ENCODE data around the gene CYTH4. TPM values are rescaled to one million over a fixed set of nuclear protein-coding genes. Genes with fewer than 3 reads are reported as not detected.
"Not testable (repeated sequence)": the region's sequence is repeated elsewhere in the genome, so short reads cannot be mapped to it uniquely, and the experiment has no call there.

The CYTH4 gene
- total RNA-seq, 4 donors from 2014 or later, result 3.8 to 12.2 (median 5.9) TPM

DNA sequence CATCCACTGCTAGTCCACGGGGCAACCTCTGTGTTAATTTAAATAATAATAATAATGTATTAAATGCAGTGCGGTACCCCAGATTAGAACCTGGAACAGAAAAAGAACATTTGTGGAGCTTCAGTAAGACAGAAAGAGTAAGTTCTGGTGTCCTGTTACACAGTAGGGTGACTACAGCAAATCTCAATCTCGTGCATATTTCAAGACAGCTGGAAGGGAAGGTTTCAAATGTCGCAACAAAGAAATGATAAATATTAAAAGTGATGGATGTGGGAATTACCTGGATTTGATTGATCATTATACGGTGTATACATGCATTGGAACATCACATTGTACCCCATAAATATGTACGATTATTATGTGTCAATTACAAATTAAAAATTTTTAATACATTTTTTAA lies 36.6 kb upstream of the CYTH4 start:
- Histone ChIP-seq H3K9me3 (no peaks in the 10 kb centered on the region), H3K27ac (no peak overlapping the region), H3K4me3 (no peak overlapping the region), H3K36me3 (no peaks in the 10 kb centered on the region), H3K4me1 (no peaks in the 10 kb centered on the region), H3K27me3 (no peaks in the 10 kb centered on the region)
- TF ChIP-seq, protein P1, sequence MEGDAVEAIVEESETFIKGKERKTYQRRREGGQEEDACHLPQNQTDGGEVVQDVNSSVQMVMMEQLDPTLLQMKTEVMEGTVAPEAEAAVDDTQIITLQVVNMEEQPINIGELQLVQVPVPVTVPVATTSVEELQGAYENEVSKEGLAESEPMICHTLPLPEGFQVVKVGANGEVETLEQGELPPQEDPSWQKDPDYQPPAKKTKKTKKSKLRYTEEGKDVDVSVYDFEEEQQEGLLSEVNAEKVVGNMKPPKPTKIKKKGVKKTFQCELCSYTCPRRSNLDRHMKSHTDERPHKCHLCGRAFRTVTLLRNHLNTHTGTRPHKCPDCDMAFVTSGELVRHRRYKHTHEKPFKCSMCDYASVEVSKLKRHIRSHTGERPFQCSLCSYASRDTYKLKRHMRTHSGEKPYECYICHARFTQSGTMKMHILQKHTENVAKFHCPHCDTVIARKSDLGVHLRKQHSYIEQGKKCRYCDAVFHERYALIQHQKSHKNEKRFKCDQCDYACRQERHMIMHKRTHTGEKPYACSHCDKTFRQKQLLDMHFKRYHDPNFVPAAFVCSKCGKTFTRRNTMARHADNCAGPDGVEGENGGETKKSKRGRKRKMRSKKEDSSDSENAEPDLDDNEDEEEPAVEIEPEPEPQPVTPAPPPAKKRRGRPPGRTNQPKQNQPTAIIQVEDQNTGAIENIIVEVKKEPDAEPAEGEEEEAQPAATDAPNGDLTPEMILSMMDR (IDR thresholded peaks at IDR 0.05), result no peak
- no peak for TF ChIP-seq POLR2A (IDR thresholded peaks at IDR 0.05)
- DNase-seq, result no peak
- intact Hi-C loops (cut with DNase I; ENCODE audit: low total_unique reads), result no loop called here

DNA sequence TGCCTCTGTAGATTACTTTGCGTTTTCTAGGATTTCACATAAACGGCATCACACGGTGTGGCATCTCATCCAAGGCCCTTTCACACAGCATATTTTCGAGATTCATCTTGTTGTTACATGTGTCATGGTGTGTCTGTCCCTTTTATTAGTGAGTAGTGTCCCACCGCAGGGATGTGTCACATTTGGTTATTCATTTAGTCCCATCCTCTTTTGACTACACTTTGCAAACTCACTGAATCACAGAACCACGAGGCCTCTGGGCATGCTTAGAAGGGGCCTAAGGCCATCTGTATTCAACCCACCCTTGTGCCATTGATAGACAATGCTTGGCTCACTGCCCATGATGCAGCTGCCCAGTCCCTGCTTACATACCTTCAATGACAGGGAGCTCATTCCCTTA lies 34.1 kb upstream of the CYTH4 start:
- no peak for DNase-seq
- TF ChIP-seq, protein P1 (IDR thresholded peaks at IDR 0.05), result no peak
- TF ChIP-seq POLR2A (IDR thresholded peaks at IDR 0.05), result no peak
- Histone ChIP-seq H3K4me3 (no peak overlapping the region), H3K27me3 (no peaks in the 10 kb centered on the region), H3K36me3 (no peaks in the 10 kb centered on the region), H3K4me1 (no peaks in the 10 kb centered on the region), H3K27ac (no peak overlapping the region), H3K9me3 (no peaks in the 10 kb centered on the region)
- intact Hi-C loops (cut with DNase I; ENCODE audit: low total_unique reads), result no loop called here

DNA sequence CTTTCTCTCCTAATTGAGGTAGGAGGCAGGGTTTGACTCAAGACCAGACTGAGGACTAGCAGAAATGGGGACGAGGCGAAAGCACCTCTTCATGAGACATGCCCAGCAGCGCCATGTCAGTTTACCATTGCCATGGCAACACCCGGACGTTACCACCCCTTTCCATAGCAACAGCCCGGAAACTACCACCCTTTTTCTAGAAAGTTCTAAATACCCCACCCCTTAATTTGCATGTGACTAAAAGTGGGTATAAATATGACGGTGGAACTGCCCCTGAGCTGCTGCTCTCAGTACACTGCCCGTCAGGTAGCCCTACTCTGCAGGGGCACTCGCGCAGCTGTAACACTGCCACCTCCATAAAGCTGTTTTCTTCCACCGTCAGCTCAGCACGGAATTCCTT lies 32.3 kb upstream of the CYTH4 start:
- no peak for DNase-seq
- TF ChIP-seq, protein P1 (IDR thresholded peaks at IDR 0.05), result no peak
- no peak for TF ChIP-seq POLR2A (IDR thresholded peaks at IDR 0.05)
- Histone ChIP-seq H3K27ac (no peak overlapping the region), H3K4me3 (no peak overlapping the region), H3K36me3 (no peaks in the 10 kb centered on the region), H3K4me1 (no peaks in the 10 kb centered on the region), H3K9me3 (no peaks in the 10 kb centered on the region), H3K27me3 (peaks cover 0 to 2% of the 10 kb centered on the region in 2 donors)
- intact Hi-C loops (cut with DNase I; ENCODE audit: low total_unique reads), result no loop called here

DNA sequence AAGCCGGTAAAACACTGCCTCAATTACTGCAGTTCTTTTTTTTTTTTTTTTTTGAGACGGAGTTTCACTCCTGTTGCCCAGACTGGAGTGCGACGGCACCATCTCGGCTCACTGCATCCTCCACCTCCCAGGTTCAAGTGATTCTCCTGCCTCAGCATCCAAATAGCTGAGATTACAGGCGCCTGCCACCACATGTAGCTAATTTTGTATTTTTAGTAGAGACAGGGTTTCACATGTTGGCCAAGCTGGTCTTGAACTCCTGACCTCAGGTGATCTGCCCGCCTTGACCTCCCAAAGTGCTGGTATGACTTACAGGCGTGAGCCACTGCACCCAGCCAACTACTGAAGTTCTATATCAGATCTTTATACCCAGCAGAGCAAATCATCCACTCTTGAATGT lies 30.5 kb upstream of the CYTH4 start:
- H3K4me3 ChIP-seq; intact Hi-C loops (cut with DNase I; ENCODE audit: low total_unique reads); DNase-seq; H3K4me1 ChIP-seq; H3K27ac ChIP-seq; H3K9me3 ChIP-seq; H3K36me3 ChIP-seq: not testable (repeated sequence)
- H3K27me3 ChIP-seq, result peaks cover 0 to 12% of the 10 kb centered on the region in 2 donors

DNA sequence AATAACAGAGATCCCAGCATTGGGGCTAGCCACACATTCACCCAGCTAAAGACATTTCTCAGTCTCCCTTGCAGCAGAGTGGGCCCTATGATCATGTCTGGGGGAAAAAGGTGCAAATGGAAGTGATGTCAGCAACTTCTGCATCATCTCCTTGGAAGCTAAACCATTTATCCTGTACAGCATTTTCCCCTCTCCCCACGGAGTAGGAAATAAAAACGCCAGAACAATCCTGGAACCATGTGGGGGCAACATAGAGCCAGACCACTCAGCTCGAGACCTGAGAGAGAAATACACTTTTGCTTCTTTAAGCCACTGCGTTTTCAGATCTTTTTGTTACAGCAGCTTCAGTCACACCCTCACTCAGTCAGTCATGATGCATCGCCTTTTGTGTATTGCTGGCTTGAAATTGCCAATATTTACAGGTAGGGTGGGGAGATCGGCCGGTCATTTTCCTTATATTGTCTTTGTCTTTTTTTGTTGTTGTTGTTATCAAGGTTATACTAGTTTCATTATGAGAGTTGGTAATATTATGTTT lies 29.1 kb upstream of the CYTH4 start:
- DNase-seq, result no peak
- Histone ChIP-seq H3K27me3 (peaks cover 0 to 12% of the 10 kb centered on the region in 2 donors), H3K4me3 (no peak overlapping the region), H3K9me3 (no peaks in the 10 kb centered on the region), H3K4me1 (no peaks in the 10 kb centered on the region), H3K36me3 (no peaks in the 10 kb centered on the region), H3K27ac (no peak overlapping the region)
- TF ChIP-seq, protein P1 (IDR thresholded peaks at IDR 0.05), result no peak
- TF ChIP-seq POLR2A (IDR thresholded peaks at IDR 0.05), result no peak
- intact Hi-C loops (cut with DNase I; ENCODE audit: low total_unique reads), result no loop called here

Measured in uterus (tissue), 4 donors.